Measurements from ENCODE around the gene CAMP.
"Not testable (repeated sequence)": the region's sequence is repeated elsewhere in the genome, so short reads cannot be mapped to it uniquely, and the experiment has no call there.

CAMP gene

GRCh38 chr3:48208076-48208475 lies 15.2 kb upstream of the CAMP start:
- DNase-seq (ENCODE audit: low read depth, low spot score), result no peak
- TF ChIP-seq POLR2AphosphoS5 (IDR thresholded peaks at IDR 0.05; ENCODE audit: borderline replicate concordance, low read depth, low read length) (no peak), EZH2 (IDR thresholded peaks at IDR 0.05) (no peak), FOXP2 (optimal IDR thresholded peaks at IDR 0.05; ENCODE audit: control extremely low read depth, extremely low read length, insufficient read depth) (no peak)
- Histone ChIP-seq H3K9ac (ENCODE audit: insufficient read length) (no peak overlapping the region), H3K27ac (no peak overlapping the region), H3K36me3 (ENCODE audit: insufficient read depth, low read length) (no peaks in the 10 kb centered on the region), H3K9me3 (ENCODE audit: low read depth, low read length) (no peaks in the 10 kb centered on the region), H3K4me3 (no peak overlapping the region)

GRCh38 chr3:48209445-48209844 lies 13.8 kb upstream of the CAMP start:
- no peak for DNase-seq (ENCODE audit: low read depth, low spot score)
- H3K9ac ChIP-seq (ENCODE audit: insufficient read length), result no peak overlapping the region
- H3K9me3 ChIP-seq (ENCODE audit: low read depth, low read length), result no peaks in the 10 kb centered on the region
- no peak overlapping the region for H3K27ac ChIP-seq
- no peak overlapping the region for H3K4me3 ChIP-seq
- TF ChIP-seq FOXP2 (optimal IDR thresholded peaks at IDR 0.05; ENCODE audit: control extremely low read depth, extremely low read length, insufficient read depth), result no peak
- no peak for TF ChIP-seq EZH2 (IDR thresholded peaks at IDR 0.05)
- TF ChIP-seq POLR2AphosphoS5 (IDR thresholded peaks at IDR 0.05; ENCODE audit: borderline replicate concordance, low read depth, low read length), result no peak
- no peaks in the 10 kb centered on the region for H3K36me3 ChIP-seq (ENCODE audit: insufficient read depth, low read length)

GRCh38 chr3:48210534-48210933 lies 12.8 kb upstream of the CAMP start:
- H3K9ac ChIP-seq (ENCODE audit: insufficient read length); H3K9me3 ChIP-seq (ENCODE audit: low read depth, low read length); H3K27ac ChIP-seq; H3K4me3 ChIP-seq; DNase-seq (ENCODE audit: low read depth, low spot score); H3K36me3 ChIP-seq (ENCODE audit: insufficient read depth, low read length): not testable (repeated sequence)

GRCh38 chr3:48211776-48212175 lies 11.5 kb upstream of the CAMP start:
- DNase-seq (ENCODE audit: low read depth, low spot score); H3K27ac ChIP-seq; H3K4me3 ChIP-seq; H3K36me3 ChIP-seq (ENCODE audit: insufficient read depth, low read length); H3K9me3 ChIP-seq (ENCODE audit: low read depth, low read length); H3K9ac ChIP-seq (ENCODE audit: insufficient read length): not testable (repeated sequence)

- DNase-seq (ENCODE audit: low read depth, low spot score), result no peak
- no peak for TF ChIP-seq FOXP2 (optimal IDR thresholded peaks at IDR 0.05; ENCODE audit: control extremely low read depth, extremely low read length, insufficient read depth)
- TF ChIP-seq POLR2AphosphoS5 (IDR thresholded peaks at IDR 0.05; ENCODE audit: borderline replicate concordance, low read depth, low read length), result no peak
These were observed 9.1 kb upstream of the CAMP start for GRCh38 chr3:48214225-48214624.

GRCh38 chr3:48215019-48215418 lies 8.3 kb upstream of the CAMP start:
- DNase-seq (ENCODE audit: low read depth, low spot score), result no peak
- H3K9me3 ChIP-seq (ENCODE audit: low read depth, low read length), result no peaks in the 10 kb centered on the region
- H3K36me3 ChIP-seq (ENCODE audit: insufficient read depth, low read length), result no peaks in the 10 kb centered on the region
- no peak overlapping the region for H3K4me3 ChIP-seq
- H3K27ac ChIP-seq, result no peak overlapping the region
- no peak for TF ChIP-seq FOXP2 (optimal IDR thresholded peaks at IDR 0.05; ENCODE audit: control extremely low read depth, extremely low read length, insufficient read depth)
- no peak for TF ChIP-seq EZH2 (IDR thresholded peaks at IDR 0.05)
- TF ChIP-seq POLR2AphosphoS5 (IDR thresholded peaks at IDR 0.05; ENCODE audit: borderline replicate concordance, low read depth, low read length), result no peak
- no peak overlapping the region for H3K9ac ChIP-seq (ENCODE audit: insufficient read length)

More at GRCh38 chr3:48214225-48214624, 9.1 kb upstream of the CAMP start:
- Histone ChIP-seq H3K4me3 (no peak overlapping the region), H3K36me3 (ENCODE audit: insufficient read depth, low read length) (no peaks in the 10 kb centered on the region), H3K9ac (ENCODE audit: insufficient read length) (no peak overlapping the region), H3K9me3 (ENCODE audit: low read depth, low read length) (no peaks in the 10 kb centered on the region), H3K27ac (no peak overlapping the region)

GRCh38 chr3:48215466-48215865 lies 7.8 kb upstream of the CAMP start:
- Histone ChIP-seq H3K9me3 (ENCODE audit: low read depth, low read length) (no peaks in the 10 kb centered on the region), H3K27ac (no peak overlapping the region), H3K9ac (ENCODE audit: insufficient read length) (no peak overlapping the region), H3K4me3 (no peak overlapping the region), H3K36me3 (ENCODE audit: insufficient read depth, low read length) (no peaks in the 10 kb centered on the region)
- no peak for TF ChIP-seq POLR2AphosphoS5 (IDR thresholded peaks at IDR 0.05; ENCODE audit: borderline replicate concordance, low read depth, low read length)
- no peak for DNase-seq (ENCODE audit: low read depth, low spot score)

- no peaks in the 10 kb centered on the region for H3K36me3 ChIP-seq (ENCODE audit: insufficient read depth, low read length)
- TF ChIP-seq POLR2AphosphoS5 (IDR thresholded peaks at IDR 0.05; ENCODE audit: borderline replicate concordance, low read depth, low read length) (no peak), FOXP2 (optimal IDR thresholded peaks at IDR 0.05; ENCODE audit: control extremely low read depth, extremely low read length, insufficient read depth) (no peak), EZH2 (IDR thresholded peaks at IDR 0.05) (no peak)
- H3K9me3 ChIP-seq (ENCODE audit: low read depth, low read length), result no peaks in the 10 kb centered on the region
- H3K9ac ChIP-seq (ENCODE audit: insufficient read length), result no peak overlapping the region
- H3K27ac ChIP-seq, result no peak overlapping the region
- no peak overlapping the region for H3K4me3 ChIP-seq
- no peak for DNase-seq (ENCODE audit: low read depth, low spot score)
These were observed 7.4 kb upstream of the CAMP start for GRCh38 chr3:48215876-48216275.

- no peak overlapping the region for H3K9ac ChIP-seq (ENCODE audit: insufficient read length)
- DNase-seq (ENCODE audit: low read depth, low spot score), result no peak
- H3K9me3 ChIP-seq (ENCODE audit: low read depth, low read length), result no peaks in the 10 kb centered on the region
- no peak overlapping the region for H3K27ac ChIP-seq
- no peaks in the 10 kb centered on the region for H3K36me3 ChIP-seq (ENCODE audit: insufficient read depth, low read length)
- TF ChIP-seq FOXP2 (optimal IDR thresholded peaks at IDR 0.05; ENCODE audit: control extremely low read depth, extremely low read length, insufficient read depth), result no peak
- TF ChIP-seq POLR2AphosphoS5 (IDR thresholded peaks at IDR 0.05; ENCODE audit: borderline replicate concordance, low read depth, low read length), result no peak
- no peak for TF ChIP-seq EZH2 (IDR thresholded peaks at IDR 0.05)
- no peak overlapping the region for H3K4me3 ChIP-seq
These were observed 5.8 kb upstream of the CAMP start for GRCh38 chr3:48217449-48217848.

GRCh38 chr3:48218537-48218936 lies 4.8 kb upstream of the CAMP start:
- DNase-seq (ENCODE audit: low read depth, low spot score), result no peak
- H3K9ac ChIP-seq (ENCODE audit: insufficient read length), result no peak overlapping the region
- H3K27ac ChIP-seq, result no peak overlapping the region
- TF ChIP-seq POLR2AphosphoS5 (IDR thresholded peaks at IDR 0.05; ENCODE audit: borderline replicate concordance, low read depth, low read length), result no peak
- H3K9me3 ChIP-seq (ENCODE audit: low read depth, low read length), result no peaks in the 10 kb centered on the region
- no peaks in the 10 kb centered on the region for H3K36me3 ChIP-seq (ENCODE audit: insufficient read depth, low read length)
- H3K4me3 ChIP-seq, result no peak overlapping the region
